ENCODE measurements around the gene CCM2. TPM values are rescaled to one million over a fixed set of nuclear protein-coding genes. Genes with fewer than 3 reads are reported as not detected.

CCM2 gene
- total RNA-seq, result 10 to 100 TPM; 30.0 to 83.6 TPM

DNA sequence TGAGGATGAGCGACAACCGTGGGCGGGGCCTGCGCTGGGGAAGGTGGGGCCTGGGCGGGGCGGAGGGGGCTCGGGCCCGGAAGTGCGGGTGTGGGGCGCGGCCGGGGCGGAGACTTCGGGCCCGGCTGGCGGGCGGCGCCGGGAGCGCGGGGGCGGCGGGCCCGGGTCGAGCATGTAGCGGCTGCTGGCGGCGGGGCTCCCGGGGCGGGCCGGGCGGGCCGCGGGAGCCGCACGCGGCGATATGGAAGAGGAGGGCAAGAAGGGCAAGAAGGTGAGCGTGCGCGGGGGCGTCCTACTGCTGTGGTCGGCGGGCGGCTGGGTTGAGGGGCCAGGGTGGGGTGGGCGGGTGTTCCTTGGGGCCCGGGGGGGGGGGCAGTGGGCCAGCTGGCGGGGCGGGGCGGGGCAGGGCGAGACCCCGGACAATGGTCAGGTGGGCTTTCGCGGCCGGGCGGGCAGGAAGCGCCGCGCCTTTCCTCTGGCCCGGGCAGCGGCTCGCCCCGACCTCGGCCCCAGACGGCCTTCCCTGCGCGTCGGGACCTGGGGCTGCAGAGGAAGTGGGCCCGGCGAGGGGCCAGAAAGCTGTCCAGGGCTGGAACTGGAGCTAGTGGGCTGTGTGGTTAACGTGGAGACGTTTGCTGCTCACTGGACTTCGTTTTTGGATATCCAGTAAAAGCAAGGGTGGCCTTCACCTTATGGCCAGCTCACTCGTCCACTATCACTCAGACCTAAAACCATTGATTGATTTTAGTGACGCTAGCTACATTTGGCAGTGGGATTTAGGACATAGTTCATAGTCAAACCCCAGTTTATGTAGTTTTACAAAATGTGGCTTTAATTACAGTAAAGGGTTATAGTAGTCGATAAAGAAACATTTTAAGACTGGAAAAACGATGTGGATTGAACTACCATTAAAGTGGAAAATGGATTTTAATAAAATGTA, at the start of gene CCM2:
CCM2 (plus strand) TSS at position 109 of the 940 bp plus-strand sequence; CDS start at position 242, 133 bp downstream.
- intact Hi-C loops (cut with DNase I), result loop anchor here (5.0 kb wide), 1 partner anchor 112 kb away; the partner anchor contains the start of gene TBRG4
- H3K36me3 ChIP-seq, result no peaks in the 10 kb centered on the region
- under 1% methylated on average over 66 of the region's 77 CpGs for WGBS
- no peaks in the 10 kb centered on the region for H3K27me3 ChIP-seq (replicated peaks; ENCODE audit: insufficient read depth)
- TF ChIP-seq POLR2A (IDR thresholded peaks at IDR 0.05) (no peak), POLR2AphosphoS5 (IDR thresholded peaks at IDR 0.05) (no peak)
- TF ChIP-seq, protein P1, sequence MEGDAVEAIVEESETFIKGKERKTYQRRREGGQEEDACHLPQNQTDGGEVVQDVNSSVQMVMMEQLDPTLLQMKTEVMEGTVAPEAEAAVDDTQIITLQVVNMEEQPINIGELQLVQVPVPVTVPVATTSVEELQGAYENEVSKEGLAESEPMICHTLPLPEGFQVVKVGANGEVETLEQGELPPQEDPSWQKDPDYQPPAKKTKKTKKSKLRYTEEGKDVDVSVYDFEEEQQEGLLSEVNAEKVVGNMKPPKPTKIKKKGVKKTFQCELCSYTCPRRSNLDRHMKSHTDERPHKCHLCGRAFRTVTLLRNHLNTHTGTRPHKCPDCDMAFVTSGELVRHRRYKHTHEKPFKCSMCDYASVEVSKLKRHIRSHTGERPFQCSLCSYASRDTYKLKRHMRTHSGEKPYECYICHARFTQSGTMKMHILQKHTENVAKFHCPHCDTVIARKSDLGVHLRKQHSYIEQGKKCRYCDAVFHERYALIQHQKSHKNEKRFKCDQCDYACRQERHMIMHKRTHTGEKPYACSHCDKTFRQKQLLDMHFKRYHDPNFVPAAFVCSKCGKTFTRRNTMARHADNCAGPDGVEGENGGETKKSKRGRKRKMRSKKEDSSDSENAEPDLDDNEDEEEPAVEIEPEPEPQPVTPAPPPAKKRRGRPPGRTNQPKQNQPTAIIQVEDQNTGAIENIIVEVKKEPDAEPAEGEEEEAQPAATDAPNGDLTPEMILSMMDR (IDR thresholded peaks at IDR 0.05), result no peak
- peak within 1 kb of the TSS; percentile 66 to 79 for H3K4me3 ChIP-seq
- H3K4me1 ChIP-seq (replicated peaks), result no peaks in the 10 kb centered on the region
- no peaks in the 10 kb centered on the region for H3K9me3 ChIP-seq
- H3K27ac ChIP-seq, result peak within 1 kb of the TSS; percentile 85 to 86
- no peak for DNase-seq (ENCODE audit: low spot score)

DNA sequence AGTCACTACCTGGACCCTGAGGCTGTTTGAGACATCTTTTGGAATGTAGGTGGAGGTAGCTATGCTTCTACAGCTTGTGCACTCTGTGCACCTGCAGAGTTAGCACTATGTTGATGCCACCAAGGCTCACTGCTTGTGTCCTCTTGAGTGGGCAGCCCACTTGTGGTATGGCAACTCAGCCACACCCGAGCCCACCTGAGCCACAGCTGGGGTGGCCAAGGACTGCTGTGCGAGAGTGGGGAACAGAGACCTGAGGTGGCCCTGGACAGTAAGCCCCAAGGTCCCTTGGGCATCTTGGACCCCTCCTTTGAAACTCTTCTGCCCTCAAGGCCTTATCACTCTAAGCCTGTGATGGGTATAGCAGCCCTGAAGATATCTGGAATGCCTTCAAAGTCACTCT, 46.8 kb upstream of the CCM2 start:
- no peaks in the 10 kb centered on the region for H3K4me1 ChIP-seq (replicated peaks)
- WGBS, result 100% methylated on average over 2 of the region's 2 CpGs
- H3K4me3 ChIP-seq, result no peak overlapping the region
- no peak for DNase-seq (ENCODE audit: low spot score)
- H3K27ac ChIP-seq, result no peak overlapping the region
- H3K9me3 ChIP-seq, result no peaks in the 10 kb centered on the region
- no peak for TF ChIP-seq POLR2AphosphoS5 (IDR thresholded peaks at IDR 0.05)
- TF ChIP-seq, protein P1 (IDR thresholded peaks at IDR 0.05), result no peak
- no peak for TF ChIP-seq POLR2A (IDR thresholded peaks at IDR 0.05)
- intact Hi-C loops (cut with DNase I), result no loop called here
- H3K36me3 ChIP-seq, result no peaks in the 10 kb centered on the region
- no peaks in the 10 kb centered on the region for H3K27me3 ChIP-seq (replicated peaks; ENCODE audit: insufficient read depth)

DNA sequence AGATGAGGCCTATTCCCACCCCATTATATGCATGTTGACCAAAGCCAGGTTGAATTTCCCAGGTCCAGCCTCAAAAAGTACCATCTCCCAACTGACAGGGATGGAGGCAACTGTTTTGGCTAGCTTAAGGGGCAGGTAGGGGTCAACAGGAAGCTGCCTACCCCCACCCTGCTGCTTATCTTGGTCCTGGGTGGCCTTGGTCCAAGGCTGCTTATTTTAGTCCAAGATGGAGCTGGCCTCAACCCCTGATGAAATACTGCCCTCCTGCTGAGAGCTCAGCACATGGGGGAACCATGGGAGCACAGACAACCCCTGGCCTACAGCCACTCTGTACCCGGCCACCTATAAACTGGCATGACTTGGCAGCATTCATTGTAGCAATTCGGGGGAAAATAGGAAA, 44.3 kb upstream of the CCM2 start:
- WGBS, result 71% methylated on average over 2 of the region's 2 CpGs
- H3K4me3 ChIP-seq, result no peak overlapping the region
- TF ChIP-seq POLR2A (IDR thresholded peaks at IDR 0.05), result no peak
- TF ChIP-seq, protein P1 (IDR thresholded peaks at IDR 0.05), result no peak
- no peak for TF ChIP-seq POLR2AphosphoS5 (IDR thresholded peaks at IDR 0.05)
- no peaks in the 10 kb centered on the region for H3K36me3 ChIP-seq
- H3K27ac ChIP-seq, result no peak overlapping the region
- H3K27me3 ChIP-seq (replicated peaks; ENCODE audit: insufficient read depth), result no peaks in the 10 kb centered on the region
- DNase-seq (ENCODE audit: low spot score), result no peak
- H3K4me1 ChIP-seq (replicated peaks), result no peaks in the 10 kb centered on the region
- no peaks in the 10 kb centered on the region for H3K9me3 ChIP-seq
- intact Hi-C loops (cut with DNase I), result no loop called here

DNA sequence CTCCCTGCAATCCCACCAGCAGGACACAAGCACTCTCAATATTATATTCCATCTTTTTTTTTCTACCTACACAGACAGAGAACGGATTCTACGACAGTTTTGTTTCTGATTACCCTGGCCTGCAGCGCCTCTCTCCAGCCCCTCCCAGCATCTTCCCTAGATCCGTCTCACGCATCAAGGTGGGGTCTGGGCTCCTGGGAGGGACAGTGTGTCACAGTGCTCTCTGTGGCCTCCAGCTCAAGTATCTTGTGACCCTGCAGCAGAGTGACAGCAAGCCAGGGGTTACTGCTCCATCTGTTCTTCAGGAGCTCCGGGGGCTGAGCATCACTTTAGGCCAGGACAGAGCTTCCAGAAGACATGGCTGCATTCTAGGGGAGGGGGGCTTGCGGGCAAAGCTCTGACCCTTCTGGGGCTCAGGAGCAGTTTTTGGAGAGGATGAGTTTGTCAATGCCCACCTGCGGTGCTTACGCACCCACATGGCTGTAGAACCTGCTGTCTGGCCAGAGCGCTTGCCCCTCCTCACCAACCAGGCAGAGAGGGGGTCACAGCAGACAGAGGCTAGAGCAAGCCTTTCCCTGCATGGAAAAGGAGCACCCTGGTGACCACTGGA, 43.7 kb upstream of the CCM2 start:
- no peak overlapping the region for H3K27ac ChIP-seq
- H3K36me3 ChIP-seq, result no peaks in the 10 kb centered on the region
- no peaks in the 10 kb centered on the region for H3K27me3 ChIP-seq (replicated peaks; ENCODE audit: insufficient read depth)
- 85% methylated on average over 10 of the region's 10 CpGs for WGBS
- no peak overlapping the region for H3K4me3 ChIP-seq
- no peak for DNase-seq (ENCODE audit: low spot score)
- H3K9me3 ChIP-seq, result no peaks in the 10 kb centered on the region
- intact Hi-C loops (cut with DNase I), result no loop called here
- no peaks in the 10 kb centered on the region for H3K4me1 ChIP-seq (replicated peaks)
- no peak for TF ChIP-seq POLR2A (IDR thresholded peaks at IDR 0.05)
- TF ChIP-seq, protein P1 (IDR thresholded peaks at IDR 0.05), result no peak
- TF ChIP-seq POLR2AphosphoS5 (IDR thresholded peaks at IDR 0.05), result no peak

Measured in prostate gland (tissue), 2 donors.